ENCODE measurements around the gene SSH2.
"Not testable (repeated sequence)": the region's sequence is repeated elsewhere in the genome, so short reads cannot be mapped to it uniquely, and the experiment has no call there.

GRCh38 chr17:29857105-29857504 is 72.9 kb downstream of the SSH2 start:
- TF ChIP-seq POLR2A, CTCF (IDR thresholded peaks at IDR 0.05): not testable (repeated sequence)
